HG02884 (cell line): ENCODE results near the gene FLRT2.

Source experiments
- ATAC-seq: cut with Tn5 transposase; IDR thresholded peaks from one replicate; pipeline ENCODE4 v1.9.1; 2021; ENCODE audit warnings: mild to moderate bottlenecking, moderate library complexity; ENCODE audit not compliant: unreplicated experiment

Gene FLRT2

DNA sequence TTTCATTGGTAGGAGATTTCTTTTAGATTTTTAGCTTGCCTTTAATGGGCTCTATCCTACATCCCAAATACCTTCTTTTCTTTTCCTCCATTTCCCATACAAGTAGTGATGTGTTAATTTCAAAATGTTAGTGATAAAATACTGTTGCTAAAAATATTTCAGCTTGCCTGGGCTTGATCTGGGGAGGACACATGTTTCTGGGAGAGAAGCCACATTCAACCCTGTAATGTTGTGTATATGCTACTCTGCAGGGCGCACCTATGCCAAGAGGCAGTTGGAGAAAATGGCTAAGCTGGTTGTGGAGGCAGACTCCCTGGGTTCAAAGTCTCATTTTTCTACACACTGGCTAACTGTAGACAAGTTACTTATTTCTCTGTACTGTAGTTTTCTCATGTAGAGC is 26.3 kb downstream of the FLRT2 start:
- ATAC-seq, result no peak

DNA sequence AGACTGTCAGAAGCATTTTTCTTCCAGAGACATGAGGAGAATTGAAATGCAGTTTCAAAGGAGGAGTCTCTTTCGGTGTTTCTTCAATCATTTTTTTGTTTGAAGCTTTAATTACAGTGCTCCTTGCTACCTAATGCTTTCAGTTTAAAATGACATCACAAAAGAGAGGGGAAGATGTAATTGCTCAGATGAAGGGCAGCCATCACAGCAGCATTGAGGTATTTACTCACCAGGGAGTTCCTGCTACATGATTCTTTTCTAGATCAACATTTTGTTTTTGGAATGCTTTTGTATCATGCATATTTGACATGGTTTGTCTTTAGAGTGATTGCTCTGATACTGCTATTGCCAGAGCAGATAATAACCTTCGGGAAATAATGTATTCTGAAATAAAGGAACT is 28.6 kb downstream of the FLRT2 start:
- no peak for ATAC-seq

DNA sequence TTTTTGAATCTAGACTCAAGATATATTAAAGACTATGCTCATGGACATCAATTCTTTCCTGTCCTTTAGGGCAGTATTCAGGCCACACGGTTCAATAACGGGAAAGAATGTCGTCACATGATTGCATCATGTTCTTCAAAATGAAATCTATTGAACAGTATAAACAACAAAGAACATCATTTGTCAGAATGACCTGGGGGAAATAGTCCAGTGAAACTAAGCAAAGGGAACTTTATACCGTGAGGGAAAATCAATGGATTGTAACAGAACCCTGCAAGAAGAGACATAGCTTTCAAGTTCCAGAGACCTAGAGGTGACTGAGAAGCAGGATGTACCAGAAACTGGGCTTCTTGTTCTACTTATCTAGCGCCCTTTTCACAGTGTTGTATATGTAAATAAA is 32.7 kb downstream of the FLRT2 start:
- ATAC-seq, result no peak

DNA sequence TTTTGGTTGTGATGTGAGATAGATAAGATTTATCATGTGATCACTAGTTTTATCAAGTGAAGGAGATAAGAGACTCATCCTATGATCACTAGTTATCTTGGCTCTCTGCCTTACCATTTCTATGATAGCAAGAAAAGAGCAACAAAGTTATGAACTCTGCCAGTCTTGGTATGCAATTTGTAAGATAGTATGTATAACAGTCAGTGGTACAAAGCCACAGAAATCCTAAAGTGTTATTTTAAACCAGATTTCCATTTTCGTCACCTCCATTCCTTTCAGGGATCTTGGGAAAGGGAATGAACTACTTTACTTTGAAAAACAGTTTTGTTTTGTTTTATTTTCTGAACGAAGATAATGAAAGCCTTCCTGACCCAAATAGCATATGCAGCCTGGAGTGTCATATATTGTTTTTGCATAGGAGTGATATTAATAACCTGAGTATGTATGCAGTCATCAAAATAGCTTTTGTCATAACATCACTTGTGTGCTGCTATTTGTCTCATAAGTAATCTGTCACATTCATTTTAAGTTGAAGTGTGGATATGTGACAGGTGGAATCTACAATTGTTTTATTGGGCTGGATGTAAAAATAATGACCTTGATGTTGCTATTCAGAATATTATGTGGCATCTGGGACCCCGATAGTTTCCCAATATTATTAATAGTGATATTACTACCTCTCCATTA is 35.0 kb downstream of the FLRT2 start:
- no peak for ATAC-seq

DNA sequence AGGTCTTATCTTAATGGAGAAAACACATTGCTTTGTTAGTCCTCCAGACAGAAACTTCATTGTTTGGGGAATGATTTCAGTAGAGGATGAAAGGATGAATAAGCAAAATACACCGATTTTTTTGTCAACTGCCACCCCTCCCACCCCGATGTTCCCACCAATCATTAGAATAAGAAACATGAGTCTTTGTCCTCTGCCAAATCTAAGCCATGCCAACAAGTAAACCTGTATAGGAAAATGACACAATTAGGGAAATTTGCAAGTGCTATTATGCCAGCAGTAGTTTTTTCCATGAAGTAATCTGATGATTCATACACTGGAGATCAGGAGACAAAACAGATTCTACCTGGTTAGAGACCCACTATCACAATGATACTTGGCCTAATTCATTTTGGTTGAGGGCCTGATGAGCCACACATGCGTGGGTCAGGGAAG is 35.9 kb downstream of the FLRT2 start:
- ATAC-seq, result no peak

DNA sequence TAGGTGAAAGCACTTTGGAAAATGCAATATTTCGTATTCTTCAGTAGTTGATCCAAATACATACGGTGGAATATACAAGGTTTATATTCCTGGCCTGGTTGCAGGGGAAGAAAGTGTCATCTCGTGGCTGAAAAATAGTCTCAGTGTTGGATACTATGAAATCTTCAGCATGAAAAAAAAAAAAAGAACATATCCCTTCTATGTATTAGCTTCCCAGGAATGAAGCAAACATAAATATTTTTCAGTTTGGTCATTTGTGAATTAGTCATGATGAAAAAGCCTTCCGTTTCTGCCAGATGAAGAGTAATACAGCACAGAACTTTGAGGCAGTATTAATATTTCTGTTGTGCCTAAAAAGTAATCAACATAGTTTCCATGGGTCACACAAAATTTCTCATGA is 36.7 kb downstream of the FLRT2 start:
- no peak for ATAC-seq

DNA sequence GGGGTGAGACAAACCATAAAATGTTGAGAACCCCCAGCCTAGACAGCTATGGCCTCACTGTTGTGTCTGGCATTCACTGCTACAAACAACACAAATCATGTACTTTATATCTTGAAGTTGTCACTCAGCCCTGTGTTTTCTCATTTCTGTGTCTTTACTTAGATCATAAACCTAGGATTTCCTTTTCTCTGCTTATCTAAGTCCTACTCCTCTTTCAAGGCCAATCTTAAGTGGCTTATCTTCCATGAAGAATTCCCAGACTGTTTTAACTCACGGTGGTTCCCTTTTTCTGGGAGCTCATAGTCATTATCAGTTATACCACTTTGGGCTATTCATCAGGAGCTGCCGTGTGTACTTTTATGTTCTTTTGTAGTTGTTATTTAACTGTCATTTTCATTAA is 42.1 kb downstream of the FLRT2 start:
- ATAC-seq, result no peak

DNA sequence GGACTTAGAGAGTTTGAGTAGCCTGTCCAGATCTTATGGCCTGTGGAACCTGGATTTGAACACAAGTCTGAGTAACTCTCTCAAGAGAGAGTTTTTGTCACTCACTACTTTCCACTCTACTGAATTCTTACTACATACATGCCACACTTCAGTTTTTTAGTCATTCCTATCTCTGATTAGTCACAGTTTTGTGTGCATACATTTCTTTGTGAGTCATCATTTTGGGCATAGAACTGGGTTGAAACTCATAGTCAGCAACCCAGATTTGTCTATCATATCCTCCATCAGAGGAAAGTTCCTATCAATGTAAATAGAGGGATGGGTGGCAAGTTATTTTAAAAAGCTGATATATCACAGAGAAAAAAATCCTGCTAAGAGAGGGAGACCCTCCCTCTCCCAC is 42.9 kb downstream of the FLRT2 start:
- no peak for ATAC-seq

DNA sequence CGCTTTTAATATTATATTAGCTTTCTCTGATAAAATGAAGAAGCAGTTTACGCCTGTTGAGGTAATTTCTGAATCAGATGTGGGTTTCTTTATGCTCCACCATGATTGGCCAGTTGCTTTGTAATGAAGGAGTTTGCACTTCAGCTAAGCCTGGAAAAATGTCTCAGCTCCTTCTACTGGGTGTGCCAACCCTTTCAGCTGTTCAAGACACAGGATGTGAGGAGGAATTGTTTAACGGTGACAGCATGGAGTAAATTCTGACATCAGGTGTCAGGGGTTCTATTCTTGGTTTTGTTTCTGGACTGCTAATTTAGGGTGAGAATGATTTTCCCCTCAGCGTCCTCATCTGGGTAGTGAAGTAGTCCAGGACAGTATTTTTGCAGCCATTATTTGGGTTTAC is 43.5 kb downstream of the FLRT2 start:
- ATAC-seq, result no peak

DNA sequence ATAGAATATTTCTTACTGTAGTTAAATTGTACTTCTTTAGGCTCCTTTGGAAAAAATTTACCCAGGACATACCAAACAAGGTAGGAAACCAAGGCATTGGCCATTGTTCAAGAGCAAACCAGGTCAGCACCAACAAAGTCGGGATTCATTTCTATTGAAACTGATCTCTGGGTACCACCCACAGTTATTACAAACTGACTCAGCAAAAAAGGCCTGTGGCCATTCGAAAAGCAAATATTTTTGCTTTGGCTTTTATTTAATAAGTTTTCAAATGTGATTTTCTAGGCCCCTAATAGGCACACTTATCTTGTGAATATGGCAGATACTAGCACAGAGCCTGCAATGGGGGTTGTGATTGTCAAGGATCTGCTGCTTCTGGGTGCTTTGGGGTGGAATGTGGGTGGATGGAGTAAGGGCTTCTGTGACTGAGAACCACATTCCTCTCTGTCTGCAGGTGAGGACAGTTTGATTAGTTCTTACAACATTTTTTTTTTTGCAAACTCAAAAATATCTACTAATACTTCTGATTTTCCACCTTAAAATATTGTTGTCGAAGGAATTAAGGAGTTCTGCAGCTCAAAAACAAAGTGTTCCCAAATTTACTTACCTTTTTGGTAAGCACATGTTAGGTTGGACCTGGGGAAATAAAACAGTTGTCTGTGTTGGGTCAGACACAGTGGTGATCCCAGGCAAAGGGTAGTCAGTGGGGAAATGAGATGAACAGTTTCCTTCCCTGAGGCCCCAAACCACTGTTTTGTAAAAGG is 45.1 kb downstream of the FLRT2 start:
- no peak for ATAC-seq

DNA sequence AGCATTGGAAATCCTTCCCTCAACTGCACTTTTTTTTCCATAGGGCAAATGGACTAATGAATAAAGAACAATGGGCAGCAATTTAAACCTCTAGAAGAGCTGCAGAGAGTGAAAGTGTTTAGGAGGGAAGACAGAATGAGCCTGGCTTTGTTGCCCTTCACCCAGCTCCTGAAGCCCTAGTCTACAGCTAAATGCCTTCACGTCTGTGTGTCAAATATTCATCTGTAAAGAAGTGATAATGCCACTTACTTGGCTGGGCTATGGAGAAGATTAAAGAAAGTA is 45.6 kb downstream of the FLRT2 start:
- ATAC-seq, result no peak

DNA sequence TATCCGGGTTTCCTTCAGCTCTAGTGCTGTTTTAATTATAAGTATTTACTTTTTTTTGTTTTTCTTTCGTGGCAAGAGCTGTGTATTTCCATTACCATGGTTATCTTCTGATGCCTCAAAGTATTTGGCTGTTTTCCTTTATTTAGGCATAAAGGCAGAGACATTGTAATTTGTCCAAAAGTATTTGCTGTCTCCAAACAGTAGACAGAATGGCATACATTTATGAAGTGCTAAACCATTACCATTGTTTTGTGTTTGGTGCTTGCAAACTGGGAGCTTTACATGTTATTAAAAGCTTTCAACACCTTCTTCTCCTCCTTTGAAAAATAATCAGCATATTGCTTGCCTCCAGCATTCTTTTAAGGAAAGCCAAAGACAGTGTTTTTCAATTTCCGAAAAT is 46.3 kb downstream of the FLRT2 start:
- ATAC-seq, result no peak

DNA sequence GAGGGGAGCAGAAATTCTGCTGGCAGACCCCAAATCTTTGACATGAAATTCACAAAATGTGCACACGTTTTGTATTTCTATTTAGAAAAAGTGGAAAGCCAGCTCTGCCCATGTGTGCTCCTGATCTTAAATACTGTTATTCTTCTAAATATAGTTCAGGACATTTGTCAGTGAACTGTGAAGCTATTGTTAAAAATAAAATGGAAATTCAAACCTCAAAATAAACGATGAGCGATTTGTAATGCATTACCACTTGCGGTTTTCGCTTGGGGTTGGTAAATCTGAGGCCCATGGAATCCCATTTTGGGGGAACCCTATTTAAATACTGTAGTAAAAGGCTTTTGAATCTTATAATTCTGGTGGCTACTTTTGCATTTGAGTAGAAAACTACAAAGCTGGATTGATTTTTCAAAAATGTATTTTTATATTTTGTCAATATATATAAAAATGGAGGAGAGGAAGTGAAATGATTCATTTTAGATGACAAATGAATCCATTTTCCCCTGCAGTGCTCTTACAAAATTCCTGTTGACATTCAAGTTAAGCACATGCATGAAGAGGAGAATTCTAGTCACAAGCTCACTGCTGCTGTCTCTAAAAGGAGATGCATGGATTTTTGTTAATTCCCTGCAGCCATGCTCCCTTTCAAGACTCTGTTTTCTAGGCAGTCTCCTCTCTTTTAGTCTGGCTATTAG is 47.1 kb downstream of the FLRT2 start:
- ATAC-seq, result no peak

DNA sequence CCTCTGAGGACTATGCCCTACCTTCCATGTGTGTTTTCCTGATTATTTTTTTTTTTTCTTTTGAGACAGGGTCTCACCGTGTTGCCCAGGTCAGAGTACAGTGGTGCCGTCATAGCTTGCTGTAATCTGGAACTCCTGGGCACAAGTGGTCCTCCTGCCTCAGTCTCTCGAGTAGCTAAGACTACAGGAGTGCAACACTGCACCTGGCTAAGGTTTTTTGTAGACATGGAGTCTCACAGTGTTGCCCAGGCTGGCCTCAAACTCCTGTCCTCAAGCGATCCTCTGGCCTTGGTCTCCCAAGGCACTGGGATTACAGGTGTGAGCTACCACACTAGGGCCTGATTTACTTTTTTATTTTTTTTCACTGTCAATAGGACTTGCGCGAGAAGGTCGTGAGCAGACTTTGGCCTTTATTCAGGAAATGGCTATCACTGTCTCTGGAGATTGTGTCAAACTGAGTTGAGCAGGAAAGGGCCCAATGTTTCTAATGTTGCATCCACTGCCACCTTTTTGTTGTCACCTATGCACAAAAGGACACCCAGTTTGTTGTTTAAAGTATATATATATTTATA is 47.7 kb downstream of the FLRT2 start:
- no peak for ATAC-seq

DNA sequence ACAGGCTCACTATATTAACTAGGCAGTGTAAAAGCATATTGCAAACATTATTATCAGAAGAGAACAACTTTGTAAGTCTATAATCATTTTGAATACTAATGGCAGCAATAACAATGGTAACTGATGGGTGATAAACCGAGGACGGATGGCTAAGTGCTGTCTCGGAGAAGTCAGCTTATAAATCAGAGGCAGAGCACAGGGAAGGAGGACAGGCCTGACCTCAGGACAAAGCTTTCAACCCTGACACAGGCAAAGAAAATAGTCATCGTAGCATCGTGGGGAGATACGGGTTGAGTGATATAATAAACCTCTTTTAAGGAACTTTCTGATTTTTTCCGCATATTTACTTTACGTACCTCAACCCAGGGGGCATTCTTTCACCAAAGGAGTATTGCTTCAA is 48.4 kb downstream of the FLRT2 start:
- no peak for ATAC-seq

DNA sequence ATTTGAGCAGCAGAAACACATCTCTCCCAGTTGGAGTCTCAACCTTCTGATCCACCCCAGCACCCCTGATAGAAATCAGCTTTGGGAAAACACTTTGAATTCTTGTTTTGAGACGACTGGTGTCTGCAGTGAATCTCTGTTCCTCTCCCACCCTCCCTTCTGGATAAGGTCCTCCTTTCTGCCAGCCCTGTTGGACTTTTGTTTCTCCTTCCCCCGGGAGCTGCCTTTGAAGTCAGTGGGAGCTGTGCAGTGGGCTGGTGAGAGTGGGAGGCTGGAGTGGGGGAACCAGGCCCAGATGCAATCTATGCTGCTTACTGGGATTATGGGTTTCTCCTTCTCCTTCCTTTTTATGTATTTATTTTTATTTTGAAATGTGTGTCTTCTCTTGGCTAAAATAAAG is 49.0 kb downstream of the FLRT2 start:
- no peak for ATAC-seq

DNA sequence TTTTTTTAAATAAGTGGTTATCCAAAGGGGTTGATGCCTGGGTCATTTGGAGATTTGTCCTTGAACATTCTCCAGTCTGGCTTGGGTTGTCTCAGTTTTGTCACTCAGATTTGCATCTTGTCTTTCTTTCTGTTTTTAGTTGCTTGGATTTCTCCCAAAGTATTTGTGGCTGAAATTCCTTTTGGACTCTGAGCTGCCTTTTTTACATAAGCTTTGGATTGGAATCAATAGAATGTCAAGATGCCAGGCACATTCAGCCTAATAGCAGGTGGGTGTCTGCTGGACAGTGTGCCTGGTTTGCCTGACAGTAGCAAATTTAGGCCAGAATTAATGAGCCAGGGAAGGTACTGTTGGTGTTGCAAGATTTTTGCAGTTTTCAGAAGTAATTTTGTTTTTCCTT is 50.0 kb downstream of the FLRT2 start:
- ATAC-seq, result no peak

DNA sequence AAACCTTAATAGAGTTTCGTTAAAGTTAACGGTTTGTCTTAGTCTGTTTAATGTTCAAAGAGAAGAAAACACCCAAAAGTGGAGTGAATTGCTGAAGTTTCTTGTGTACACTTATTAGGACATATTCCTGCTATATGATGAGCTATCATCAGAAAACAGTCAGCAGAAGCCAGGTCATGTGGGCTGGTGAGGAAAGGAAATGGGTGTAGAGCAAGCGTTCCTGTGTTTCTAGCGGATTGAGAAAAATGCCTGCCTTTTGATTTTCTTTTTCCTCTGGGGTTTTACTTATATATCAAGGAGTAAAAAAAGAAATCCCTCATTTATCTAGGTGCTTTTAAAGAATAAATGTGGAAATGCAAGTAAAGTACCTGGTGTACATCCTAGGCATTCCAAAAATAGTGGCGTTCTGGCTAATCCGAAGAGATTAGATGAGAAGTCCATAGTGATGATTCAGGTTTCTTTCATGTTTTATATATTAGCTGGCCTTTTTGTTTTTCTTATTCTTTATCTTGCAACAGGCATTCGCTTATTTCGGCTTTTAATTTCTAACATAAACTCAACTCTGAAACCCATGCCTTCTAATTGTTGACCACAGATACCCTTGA is 50.7 kb downstream of the FLRT2 start:
- ATAC-seq, result no peak

DNA sequence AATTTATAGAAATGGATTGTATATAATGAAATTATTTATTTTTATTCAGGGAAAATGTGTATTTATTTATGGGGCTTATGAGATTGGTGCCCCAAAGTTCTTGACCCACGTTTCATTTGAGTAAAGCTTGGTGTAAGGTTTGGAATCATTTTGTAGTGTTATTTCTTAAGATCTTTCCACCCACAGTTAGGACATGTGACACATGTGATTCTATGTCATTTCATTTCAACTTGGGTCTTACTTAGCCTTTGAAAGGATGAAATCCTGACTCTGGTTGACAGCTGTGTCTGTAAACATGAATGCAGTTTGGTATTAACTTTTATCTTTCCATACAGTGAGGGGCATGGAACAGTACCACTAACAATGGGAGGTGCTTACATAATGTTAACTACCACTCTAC is 51.7 kb downstream of the FLRT2 start:
- ATAC-seq, result no peak

DNA sequence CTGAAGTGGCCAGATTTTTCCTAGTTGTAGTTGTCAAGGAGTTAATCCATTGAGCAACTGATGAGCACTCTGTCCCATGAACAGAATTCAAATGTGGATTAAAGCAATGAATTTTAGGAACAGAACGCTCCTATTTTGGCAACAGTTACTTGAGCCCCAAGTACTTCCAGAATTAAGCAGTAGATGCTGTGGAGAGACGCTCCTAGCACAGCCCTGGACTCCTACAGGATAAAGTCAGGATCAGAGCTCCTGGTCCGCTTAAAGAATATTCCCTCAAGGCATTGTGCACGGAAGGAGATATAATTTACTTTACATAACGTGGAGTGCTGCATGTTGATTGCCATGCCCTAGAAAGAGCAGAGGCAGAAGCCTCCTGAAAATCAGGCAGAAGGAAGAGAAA is 53.4 kb downstream of the FLRT2 start:
- ATAC-seq, result no peak

DNA sequence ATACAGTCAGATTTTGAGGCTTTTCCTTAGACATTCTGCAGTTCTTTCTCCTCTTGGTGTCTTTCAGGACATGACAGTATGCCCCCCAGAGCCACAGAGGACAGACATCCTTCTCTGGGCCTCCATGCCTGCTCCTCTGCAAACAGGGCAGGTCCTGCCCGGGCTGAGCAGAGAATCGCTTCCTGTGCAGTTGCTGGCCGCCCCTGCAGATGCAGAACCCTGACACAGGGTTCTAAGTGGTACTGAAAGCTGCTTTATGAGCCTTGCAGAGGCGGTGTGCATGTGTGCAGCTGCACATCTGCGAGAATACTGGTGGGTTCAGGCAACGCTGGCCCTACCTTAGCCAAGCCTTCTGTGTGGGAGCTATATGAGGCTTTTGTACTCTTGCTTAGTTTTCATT is 54.5 kb downstream of the FLRT2 start:
- no peak for ATAC-seq
